Mammary epithelial cell (primary cell): ENCODE results near the gene HIGD1C.

Experiments
- EZH2 ChIP-seq: IDR thresholded peaks from 2 replicates; pipeline ENCODE4 v1.6.1; 2012; ENCODE audit warnings: low read length, inconsistent platforms, borderline replicate concordance
- TF ChIP-seq, protein P1 (sequence below), 2 donors: IDR thresholded peaks in 1 of 2; conservative IDR thresholded peaks in 1 of 2; 2 replicates each; pipeline ENCODE4 v1.5.1; 2011 to 2012; ENCODE audit warnings: inconsistent platforms in 2 of 2, low read length in 2 of 2, mild to moderate bottlenecking in 2 of 2, control low read depth in 1 of 2, low read depth in 1 of 2; ENCODE audit not compliant: insufficient read depth in 1 of 2; ENCODE audit errors: extremely low read depth in 1 of 2

DNA sequence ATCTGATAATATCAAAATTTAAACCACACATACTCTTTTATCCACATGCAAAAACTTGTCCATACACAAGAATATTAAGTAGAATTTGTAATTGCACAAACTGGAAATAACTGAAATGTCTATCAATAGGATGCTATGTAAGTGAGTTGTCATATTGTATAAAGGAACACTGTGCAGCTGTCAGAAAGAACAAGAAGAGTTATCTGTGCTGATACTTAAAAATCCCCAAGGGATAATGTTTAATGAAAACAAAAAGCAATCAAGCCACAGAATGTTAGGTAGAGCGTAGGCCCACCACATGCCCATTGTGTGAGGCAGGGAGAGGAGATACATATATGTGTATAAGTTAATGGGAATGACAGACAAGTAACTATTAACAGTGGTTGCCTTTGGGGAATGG is 25.9 kb upstream of the HIGD1C start:
- TF ChIP-seq, protein P1, sequence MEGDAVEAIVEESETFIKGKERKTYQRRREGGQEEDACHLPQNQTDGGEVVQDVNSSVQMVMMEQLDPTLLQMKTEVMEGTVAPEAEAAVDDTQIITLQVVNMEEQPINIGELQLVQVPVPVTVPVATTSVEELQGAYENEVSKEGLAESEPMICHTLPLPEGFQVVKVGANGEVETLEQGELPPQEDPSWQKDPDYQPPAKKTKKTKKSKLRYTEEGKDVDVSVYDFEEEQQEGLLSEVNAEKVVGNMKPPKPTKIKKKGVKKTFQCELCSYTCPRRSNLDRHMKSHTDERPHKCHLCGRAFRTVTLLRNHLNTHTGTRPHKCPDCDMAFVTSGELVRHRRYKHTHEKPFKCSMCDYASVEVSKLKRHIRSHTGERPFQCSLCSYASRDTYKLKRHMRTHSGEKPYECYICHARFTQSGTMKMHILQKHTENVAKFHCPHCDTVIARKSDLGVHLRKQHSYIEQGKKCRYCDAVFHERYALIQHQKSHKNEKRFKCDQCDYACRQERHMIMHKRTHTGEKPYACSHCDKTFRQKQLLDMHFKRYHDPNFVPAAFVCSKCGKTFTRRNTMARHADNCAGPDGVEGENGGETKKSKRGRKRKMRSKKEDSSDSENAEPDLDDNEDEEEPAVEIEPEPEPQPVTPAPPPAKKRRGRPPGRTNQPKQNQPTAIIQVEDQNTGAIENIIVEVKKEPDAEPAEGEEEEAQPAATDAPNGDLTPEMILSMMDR (conservative IDR thresholded peaks at IDR 0.05 in 1 of 2, IDR thresholded peaks at IDR 0.05 in 1 of 2; ENCODE audit: extremely low read depth in 1 of 2, insufficient read depth in 1 of 2, low read depth in 1 of 2, low read length in 2 of 2) = no peak
- TF ChIP-seq EZH2 = no peak
